Measurements from ENCODE around the gene HES6.

HES6 gene

GRCh38 chr2:238255151-238255551 is 15.3 kb upstream of the HES6 start:
- no peak for DNase-seq (ENCODE audit: low read depth in 3 of 3, low spot score in 1 of 3)

DNA sequence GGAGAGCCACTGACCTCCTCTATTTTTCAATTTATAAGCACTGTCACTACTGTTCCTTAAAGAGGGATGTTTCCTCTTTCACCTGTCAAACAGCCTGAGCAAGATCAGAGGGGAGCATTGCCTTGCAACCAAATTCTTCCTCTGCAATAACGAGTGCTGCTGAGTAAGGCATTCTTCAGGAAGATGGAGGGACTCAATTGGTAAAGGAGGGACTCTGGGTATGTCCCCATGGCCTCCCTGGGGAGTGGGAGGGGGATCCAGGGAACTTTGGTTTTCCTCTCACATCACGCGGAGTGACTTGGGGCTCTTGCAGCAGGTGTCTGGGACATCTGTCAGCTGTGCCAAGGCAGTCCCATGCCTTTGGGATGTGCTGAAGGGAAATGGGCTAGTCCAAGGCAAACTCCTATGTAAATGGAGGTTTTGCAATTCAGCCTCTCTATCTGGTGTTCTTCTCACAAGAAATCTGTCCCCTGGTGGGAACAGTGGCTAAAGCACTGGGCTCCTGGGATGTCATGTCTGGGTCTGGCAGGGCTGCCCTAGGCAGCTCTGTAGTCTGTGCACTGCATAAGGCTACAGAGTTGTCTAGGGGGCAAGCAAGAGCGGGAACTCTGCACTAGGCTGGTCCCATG is 14.4 kb upstream of the HES6 start:
- no peak for DNase-seq (ENCODE audit: low read depth in 3 of 3, low spot score in 1 of 3)

DNA sequence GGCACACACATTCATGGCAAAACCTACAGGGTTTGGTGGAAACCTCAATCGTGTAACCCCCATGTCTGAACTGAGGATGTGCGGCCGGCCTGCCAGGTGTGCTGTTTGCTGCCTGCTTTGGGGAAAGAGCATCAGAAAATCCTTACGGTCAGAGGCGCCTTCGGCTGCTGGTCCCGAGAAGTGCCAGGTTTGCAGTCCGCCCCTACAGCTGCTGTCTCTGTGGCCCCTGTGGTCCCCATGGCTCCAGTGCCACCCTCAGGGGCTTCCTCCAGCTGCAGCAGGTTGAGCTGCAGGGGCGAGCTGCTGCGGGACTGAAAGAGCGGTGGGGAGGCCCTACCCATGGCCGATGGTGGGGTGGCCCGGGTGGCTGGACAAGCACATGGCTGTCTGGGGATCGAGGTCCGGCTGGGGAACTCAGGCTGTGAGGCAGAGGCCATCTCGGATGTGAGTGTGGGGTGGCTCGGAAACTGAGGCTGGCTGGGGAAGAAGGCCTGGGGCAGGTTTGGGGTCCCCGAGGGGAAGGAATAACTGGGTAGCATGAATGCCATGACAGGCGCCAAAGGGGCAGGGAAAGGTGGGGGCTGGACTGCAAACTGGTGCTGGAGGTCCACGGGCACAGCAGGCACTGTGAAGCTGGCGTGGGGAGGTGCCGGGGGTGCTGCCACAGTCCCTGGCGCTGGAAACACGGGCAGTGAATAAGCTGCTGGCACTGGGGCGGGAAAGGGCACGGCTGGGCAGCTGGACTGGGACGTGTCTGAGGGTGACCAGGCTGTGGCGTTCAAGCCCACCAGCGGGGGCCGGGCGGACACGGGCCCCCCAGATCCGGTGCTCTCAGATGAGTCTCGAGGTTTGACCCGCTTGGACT is 13.2 kb upstream of the HES6 start:
- no peak for DNase-seq (ENCODE audit: low read depth in 3 of 3, low spot score in 1 of 3)

DNA sequence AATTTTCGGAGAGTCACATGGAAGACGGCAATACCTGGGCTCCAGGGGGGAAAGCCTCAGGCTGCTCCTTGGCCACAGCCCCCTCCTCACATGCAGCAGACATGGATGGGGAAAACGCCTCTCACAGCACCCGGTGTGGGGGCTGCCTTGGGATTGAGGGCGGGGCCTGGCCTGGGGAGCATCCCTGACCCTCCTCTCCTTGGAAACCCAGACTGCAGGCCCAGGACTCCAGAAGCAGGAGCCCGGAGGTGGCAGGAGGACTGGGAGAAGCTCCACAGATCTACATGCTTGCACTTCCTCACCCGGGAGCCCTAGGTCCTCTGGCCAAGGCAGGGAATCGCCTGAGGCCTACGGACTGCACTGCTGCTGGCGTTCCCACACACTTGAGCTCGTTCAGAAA is 12.1 kb upstream of the HES6 start:
- no peak for DNase-seq (ENCODE audit: low read depth in 3 of 3, low spot score in 1 of 3)

DNA sequence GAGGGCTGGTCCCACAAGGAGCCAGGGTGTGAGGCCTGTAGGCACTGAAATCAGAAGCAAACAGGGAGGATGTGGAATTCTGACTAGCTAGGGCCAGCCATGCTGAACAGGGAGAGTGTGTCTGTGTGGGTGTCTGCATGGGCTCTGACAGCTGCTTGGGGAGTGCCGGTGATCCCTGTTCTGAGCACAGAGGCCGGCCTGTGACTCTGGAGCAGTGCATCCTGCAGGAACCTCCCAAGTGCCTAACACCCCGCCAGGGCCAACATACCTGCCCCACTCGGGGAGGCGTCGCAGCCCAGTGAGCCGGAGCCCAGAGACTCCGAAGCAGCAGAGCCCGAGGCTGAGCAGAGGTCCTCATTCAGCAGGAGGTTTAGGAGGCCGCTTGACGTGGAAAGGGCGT is 11.5 kb upstream of the HES6 start:
- DNase-seq (ENCODE audit: low read depth in 3 of 3, low spot score in 1 of 3) = no peak

- DNase-seq (ENCODE audit: low read depth in 3 of 3, low spot score in 1 of 3) = no peak
These were observed 11.1 kb upstream of the HES6 start for GRCh38 chr2:238250896-238251295.

GRCh38 chr2:238247841-238248453 is 8.1 kb upstream of the HES6 start:
- no peak for DNase-seq (ENCODE audit: low read depth in 3 of 3, low spot score in 1 of 3)

GRCh38 chr2:238247002-238247822 is 7.4 kb upstream of the HES6 start:
- DNase-seq (ENCODE audit: low read depth in 3 of 3, low spot score in 1 of 3) = no peak

GRCh38 chr2:238244151-238244550 is 4.3 kb upstream of the HES6 start:
- DNase-seq (ENCODE audit: low read depth in 3 of 3, low spot score in 1 of 3) = no peak

DNA sequence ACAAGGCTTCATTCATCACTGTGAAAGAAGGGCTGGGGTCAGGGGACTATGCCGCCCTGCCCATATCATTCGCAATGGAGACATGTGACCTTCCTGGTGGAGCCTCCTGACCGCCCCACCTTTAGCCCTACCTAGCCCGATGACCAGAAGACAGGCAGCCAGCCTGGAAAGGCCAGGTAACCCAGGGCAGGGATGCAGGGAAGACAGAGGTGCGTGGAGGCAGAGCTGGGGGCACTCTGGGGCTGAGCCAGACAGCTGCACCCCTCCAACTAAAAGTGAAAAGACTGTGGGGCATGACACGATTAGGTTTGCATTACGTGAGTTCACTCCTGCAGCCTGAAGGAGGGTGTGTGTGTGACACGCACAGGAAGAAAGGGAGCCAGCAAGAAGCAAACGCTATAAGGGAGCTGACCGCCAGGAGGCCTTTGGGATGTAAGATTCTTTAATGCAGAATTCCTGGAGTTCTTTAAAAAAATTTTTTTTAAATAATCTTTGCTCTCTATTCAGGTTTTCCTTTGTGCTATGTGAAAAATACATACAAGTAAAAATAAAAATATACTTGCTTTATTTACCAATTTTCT is 3.7 kb upstream of the HES6 start:
- no peak for DNase-seq (ENCODE audit: low read depth in 3 of 3, low spot score in 1 of 3)

DNA sequence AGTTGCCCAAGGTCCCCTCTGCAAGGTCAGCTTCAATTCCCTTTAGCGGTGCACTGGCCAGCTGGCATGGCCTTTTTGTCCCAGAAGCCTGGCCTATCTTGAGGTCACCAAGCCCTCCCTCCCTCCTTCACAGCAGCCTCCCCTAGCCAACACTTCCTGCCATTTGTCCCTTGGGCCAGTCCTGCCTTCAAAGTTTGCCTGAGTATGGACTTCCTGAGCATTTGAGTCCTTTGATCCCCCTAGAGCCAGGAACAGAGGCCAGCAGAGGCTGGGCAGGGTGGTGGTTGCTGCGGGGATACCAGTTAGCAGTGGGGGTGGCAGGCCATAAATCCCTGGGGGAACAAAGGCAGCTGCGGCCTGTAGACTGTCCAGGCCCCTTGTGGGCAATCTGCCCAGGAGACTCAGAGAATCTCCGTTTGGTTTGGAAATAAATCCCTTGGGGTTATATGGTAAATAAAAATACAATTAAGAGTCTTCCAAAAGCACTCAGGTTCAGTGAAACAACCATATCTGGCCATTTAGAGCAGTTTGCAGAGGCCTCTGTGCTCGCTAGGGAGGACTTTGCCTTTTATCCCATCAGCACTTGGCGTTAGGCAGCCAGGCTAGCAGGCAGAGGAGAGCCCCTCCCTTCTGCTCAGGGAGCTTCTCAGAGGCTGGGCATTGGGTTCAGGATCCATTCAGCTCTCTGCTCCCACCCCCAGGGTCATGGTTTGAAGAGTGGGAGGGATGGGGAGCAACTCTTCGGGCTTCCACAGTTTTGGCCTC is 3.1 kb upstream of the HES6 start:
- DNase-seq (ENCODE audit: low read depth in 3 of 3, low spot score in 1 of 3) = no peak

- DNase-seq (ENCODE audit: low read depth in 3 of 3, low spot score in 1 of 3) = no peak
These were observed 2.1 kb upstream of the HES6 start for GRCh38 chr2:238241970-238242369.

DNA sequence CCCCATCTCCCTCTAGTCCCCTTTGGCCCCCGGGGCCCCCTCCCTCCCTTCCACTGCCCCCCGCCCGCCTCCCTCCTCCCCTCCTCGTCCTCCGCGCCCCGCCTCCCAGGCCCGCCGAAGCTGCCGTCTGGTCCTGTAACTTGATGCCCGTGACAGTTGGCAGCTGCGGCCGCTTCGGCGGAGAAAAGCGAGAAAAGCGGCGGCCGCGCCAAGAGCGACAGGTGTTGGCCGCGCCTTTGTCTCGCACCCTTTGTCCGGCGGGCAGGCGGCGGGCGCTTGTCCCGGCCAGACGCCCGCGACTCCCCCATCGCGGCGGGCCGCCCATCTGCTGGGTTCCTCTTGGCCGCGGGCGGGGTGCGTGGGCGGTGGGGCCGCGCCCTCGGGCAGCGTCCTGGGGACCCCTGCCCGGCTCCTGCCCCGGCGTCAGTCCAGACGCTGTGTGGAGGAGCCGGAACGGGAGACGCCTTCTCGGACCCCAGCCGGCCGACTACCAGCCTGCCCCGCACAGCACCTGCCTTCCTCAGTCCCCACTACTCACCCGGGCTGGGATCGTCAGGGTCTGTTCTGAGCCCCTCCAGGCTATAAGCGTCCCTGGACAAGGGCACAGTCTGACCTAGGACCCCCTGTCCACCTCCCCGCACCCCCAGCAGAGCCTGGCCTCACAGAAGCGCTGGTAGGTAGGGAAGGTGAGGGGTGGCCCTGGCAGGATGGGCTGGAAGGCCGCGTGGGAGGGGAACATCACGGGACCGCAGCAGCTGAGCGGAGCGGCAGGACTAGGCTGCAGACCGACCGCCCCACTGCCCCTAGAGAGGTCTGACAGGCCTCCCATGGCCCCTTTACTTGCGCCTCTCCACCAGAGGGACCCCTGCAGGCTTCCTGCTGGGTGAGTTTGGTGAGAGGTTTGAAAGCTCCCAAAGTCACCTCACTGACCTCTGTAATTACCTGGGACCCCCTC is 1.2 kb upstream of the HES6 start:
- no peak for DNase-seq (ENCODE audit: low read depth in 3 of 3, low spot score in 1 of 3)

- DNase-seq (ENCODE audit: low read depth in 3 of 3, low spot score in 1 of 3) = no peak
These were observed 335 bp downstream of the HES6 start for GRCh38 chr2:238239543-238239862.

DNA sequence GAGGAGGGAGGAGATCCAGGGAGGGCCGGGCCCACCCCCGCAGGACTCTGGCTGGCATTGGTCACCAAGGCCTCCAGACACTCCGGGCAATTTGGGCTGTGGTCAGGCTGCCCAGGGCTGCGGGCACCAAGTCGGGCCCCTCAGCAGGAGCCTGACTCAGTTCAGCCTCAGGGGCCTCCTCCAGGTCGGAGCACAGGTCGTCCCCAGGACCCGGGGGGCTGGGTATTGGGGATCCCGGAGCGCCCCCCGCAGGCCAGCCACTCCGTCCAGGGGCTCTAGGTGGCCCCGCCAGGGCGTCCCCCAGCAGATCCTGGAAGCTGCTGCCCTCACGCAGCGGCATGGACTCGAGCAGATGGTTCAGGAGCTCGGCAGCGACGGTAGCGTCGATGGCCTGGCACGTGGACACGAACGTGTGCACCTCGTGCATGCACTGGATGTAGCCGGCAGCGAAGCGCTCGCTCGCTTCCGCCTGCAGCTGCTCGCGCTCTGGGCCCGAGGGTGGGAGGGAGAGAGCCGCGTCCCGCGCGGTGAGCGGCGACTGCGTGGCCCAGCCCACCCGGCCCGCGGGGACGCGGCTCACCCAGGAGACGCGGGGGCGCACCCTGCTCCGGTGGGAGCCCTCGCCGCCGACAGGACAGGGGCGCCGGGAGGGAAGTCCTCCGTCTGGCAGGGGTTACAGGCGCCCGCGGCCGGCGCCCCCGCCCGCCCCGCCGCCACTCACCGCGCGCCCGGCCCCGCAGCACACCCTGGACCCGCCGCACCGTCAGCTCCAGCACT is 884 bp downstream of the HES6 start:
- DNase-seq (ENCODE audit: low read depth in 3 of 3, low spot score in 1 of 3) = no peak

- no peak for DNase-seq (ENCODE audit: low read depth in 3 of 3, low spot score in 1 of 3)
These were observed 1.5 kb downstream of the HES6 start for GRCh38 chr2:238238311-238238765.

- DNase-seq (ENCODE audit: low read depth in 3 of 3, low spot score in 1 of 3) = no peak
These were observed 2.3 kb downstream of the HES6 start for GRCh38 chr2:238237431-238238135.

DNA sequence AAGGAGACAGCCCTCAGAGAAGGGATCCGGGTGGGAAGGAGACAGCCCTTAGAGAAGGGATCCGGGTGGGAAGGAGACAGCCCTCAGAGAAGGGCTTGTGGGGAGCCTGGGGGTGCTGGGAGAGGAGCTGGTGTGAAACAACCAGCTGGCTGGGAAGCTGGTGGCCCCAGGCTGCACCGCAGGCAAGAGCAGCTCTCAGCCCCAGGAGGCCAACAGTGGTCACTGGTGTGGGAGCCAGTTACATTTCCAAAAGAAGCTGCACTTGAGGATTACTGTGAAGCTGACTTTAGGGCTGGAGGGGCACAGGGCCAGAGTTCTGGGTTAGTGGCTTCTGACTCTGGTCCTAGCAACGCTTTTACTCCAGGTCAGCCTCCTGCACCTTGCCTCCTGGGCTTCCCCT is 3.3 kb downstream of the HES6 start:
- no peak for DNase-seq (ENCODE audit: low read depth in 3 of 3, low spot score in 1 of 3)
